ENCODE results near the gene ZNF566. TPM values are rescaled to one million over a fixed set of nuclear protein-coding genes. Genes with fewer than 3 reads are reported as not detected.

Gene ZNF566
- polyA plus RNA-seq, 1 donor (not counting 4 experiments of a cell fraction or from before 2014, with no cell fraction given): 3.9 TPM

DNA sequence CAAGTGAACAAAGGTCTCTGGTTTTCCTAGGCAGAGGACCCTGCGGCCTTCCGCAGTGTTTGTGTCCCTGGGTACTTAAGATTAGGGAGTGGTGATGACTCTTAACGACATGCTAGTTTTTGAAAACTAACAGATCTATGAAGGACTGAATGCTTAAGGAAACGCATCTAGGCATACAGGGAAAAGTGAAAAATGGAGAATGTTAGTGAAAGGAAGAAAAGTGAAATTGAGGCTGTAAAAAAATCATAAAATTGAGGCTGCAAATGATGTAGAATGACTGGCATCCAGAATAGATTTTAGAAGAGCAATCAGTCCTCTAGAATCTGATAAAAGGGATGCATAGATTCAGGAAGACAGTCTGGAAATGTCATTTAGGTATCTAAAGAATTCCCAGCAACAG, 35.3 kb upstream of the ZNF566 start:
- Histone ChIP-seq H3K4me2 (ENCODE audit: control insufficient read depth, extremely low read depth, insufficient read depth, low read depth, low read length) (no peak overlapping the region), H3K9me3 (ENCODE audit: control insufficient read depth, low read depth, low read length) (peaks cover 2% of the 10 kb centered on the region), H3K27me3 (ENCODE audit: control insufficient read depth, extremely low read depth, insufficient read depth, low read length) (no peaks in the 10 kb centered on the region), H3K4me3 (ENCODE audit: control insufficient read depth in 2 of 3, extremely low read depth in 1 of 3, insufficient read depth in 2 of 3, low read depth in 1 of 3, low read length in 3 of 3) (no peak overlapping the region), H3K4me1 (ENCODE audit: control insufficient read depth, extremely low read depth, insufficient read depth, low read length) (peaks cover 6% of the 10 kb centered on the region), H3K9me1 (ENCODE audit: control insufficient read depth, extremely low read depth, insufficient read depth, low read length) (no peaks in the 10 kb centered on the region), H3K79me2 (ENCODE audit: control insufficient read depth, insufficient read depth, low read length) (peaks cover 43% of the 10 kb centered on the region), H2AFZ (ENCODE audit: control insufficient read depth, low read length) (no peak overlapping the region), H3K27ac (ENCODE audit: control insufficient read depth, insufficient read depth, low read length) (no peak overlapping the region), H4K20me1 (ENCODE audit: control insufficient read depth, extremely low read depth, insufficient read depth, low read length) (no peaks in the 10 kb centered on the region), H3K36me3 (ENCODE audit: control insufficient read depth in 2 of 2, extremely low read depth in 1 of 2, insufficient read depth in 2 of 2, low read length in 2 of 2) (peaks cover 5 to 7% of the 10 kb centered on the region in 2 experiments), H3K9ac (ENCODE audit: control insufficient read depth, extremely low read depth, insufficient read depth, low read length) (no peak overlapping the region)
- TF ChIP-seq, protein P1, sequence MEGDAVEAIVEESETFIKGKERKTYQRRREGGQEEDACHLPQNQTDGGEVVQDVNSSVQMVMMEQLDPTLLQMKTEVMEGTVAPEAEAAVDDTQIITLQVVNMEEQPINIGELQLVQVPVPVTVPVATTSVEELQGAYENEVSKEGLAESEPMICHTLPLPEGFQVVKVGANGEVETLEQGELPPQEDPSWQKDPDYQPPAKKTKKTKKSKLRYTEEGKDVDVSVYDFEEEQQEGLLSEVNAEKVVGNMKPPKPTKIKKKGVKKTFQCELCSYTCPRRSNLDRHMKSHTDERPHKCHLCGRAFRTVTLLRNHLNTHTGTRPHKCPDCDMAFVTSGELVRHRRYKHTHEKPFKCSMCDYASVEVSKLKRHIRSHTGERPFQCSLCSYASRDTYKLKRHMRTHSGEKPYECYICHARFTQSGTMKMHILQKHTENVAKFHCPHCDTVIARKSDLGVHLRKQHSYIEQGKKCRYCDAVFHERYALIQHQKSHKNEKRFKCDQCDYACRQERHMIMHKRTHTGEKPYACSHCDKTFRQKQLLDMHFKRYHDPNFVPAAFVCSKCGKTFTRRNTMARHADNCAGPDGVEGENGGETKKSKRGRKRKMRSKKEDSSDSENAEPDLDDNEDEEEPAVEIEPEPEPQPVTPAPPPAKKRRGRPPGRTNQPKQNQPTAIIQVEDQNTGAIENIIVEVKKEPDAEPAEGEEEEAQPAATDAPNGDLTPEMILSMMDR (optimal IDR thresholded peaks at IDR 0.05 in 1 of 3, IDR thresholded peaks at IDR 0.05 in 1 of 3, conservative IDR thresholded peaks at IDR 0.05 in 1 of 3; ENCODE audit: extremely low read depth in 1 of 3, insufficient read depth in 2 of 3, low read length in 3 of 3): no peak
- no peak for TF ChIP-seq EZH2 (IDR thresholded peaks at IDR 0.05; ENCODE audit: low read length)
- DNase-seq (ENCODE audit: low read depth, low spot score): no peak
- no peak for FAIRE-seq
- dilution Hi-C loops (cut with MboI; ENCODE audit: extremely low pct_ligation_motif_present, low sequenced_read_pairs): no loop called here

DNA sequence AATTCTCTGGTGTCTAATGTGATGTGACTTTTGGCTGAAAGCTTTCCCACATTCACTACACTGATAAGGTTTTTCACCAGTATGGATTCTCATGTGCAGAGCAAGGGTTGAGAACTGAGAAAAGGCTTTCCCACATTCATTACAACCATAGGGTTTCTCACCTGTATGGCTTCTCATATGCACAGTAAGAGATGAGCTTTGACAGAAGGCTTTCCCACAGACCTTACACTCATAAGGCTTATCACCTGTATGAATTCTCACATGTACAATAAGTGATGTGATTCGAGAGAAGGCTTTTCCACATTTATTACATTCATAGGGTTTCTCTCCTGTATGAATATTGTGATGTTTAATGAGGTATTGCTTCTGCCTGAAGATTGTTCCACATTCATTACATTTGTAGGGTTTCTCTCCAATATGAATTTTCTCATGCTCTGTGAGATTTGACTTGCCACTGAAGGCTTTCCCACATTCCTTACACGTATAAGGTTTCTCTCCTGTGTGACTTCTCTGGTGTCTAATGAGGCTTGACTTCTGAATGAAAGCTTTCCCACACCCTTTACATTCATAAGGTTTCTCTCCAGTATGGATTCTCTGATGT, 24.8 kb upstream of the ZNF566 start:
- H2AFZ ChIP-seq (ENCODE audit: control insufficient read depth, low read length): no peak overlapping the region
- H3K9ac ChIP-seq (ENCODE audit: control insufficient read depth, extremely low read depth, insufficient read depth, low read length): no peak overlapping the region
- H3K27me3 ChIP-seq (ENCODE audit: control insufficient read depth, extremely low read depth, insufficient read depth, low read length): no peaks in the 10 kb centered on the region
- H4K20me1 ChIP-seq (ENCODE audit: control insufficient read depth, extremely low read depth, insufficient read depth, low read length): no peaks in the 10 kb centered on the region
- H3K4me1 ChIP-seq (ENCODE audit: control insufficient read depth, extremely low read depth, insufficient read depth, low read length): no peaks in the 10 kb centered on the region
- peaks cover 17% of the 10 kb centered on the region in 2 experiments for H3K36me3 ChIP-seq (ENCODE audit: control insufficient read depth in 2 of 2, extremely low read depth in 1 of 2, insufficient read depth in 2 of 2, low read length in 2 of 2)
- no peak for FAIRE-seq
- DNase-seq (ENCODE audit: low read depth, low spot score): no peak
- TF ChIP-seq EZH2 (IDR thresholded peaks at IDR 0.05; ENCODE audit: low read length): no peak
- TF ChIP-seq, protein P1 (optimal IDR thresholded peaks at IDR 0.05 in 1 of 3, IDR thresholded peaks at IDR 0.05 in 1 of 3, conservative IDR thresholded peaks at IDR 0.05 in 1 of 3; ENCODE audit: extremely low read depth in 1 of 3, insufficient read depth in 2 of 3, low read length in 3 of 3): no peak
- H3K4me2 ChIP-seq (ENCODE audit: control insufficient read depth, extremely low read depth, insufficient read depth, low read depth, low read length): no peak overlapping the region
- H3K9me1 ChIP-seq (ENCODE audit: control insufficient read depth, extremely low read depth, insufficient read depth, low read length): no peaks in the 10 kb centered on the region
- dilution Hi-C loops (cut with MboI; ENCODE audit: extremely low pct_ligation_motif_present, low sequenced_read_pairs): no loop called here
- peaks cover 31% of the 10 kb centered on the region for H3K9me3 ChIP-seq (ENCODE audit: control insufficient read depth, low read depth, low read length)
- H3K27ac ChIP-seq (ENCODE audit: control insufficient read depth, insufficient read depth, low read length): no peak overlapping the region
- no peak overlapping the region for H3K4me3 ChIP-seq (ENCODE audit: control insufficient read depth in 2 of 3, extremely low read depth in 1 of 3, insufficient read depth in 2 of 3, low read depth in 1 of 3, low read length in 3 of 3)
- H3K79me2 ChIP-seq (ENCODE audit: control insufficient read depth, insufficient read depth, low read length): no peaks in the 10 kb centered on the region

Data from keratinocyte (primary cell).